Measurements from ENCODE around the gene SATL1.

Gene SATL1

DNA sequence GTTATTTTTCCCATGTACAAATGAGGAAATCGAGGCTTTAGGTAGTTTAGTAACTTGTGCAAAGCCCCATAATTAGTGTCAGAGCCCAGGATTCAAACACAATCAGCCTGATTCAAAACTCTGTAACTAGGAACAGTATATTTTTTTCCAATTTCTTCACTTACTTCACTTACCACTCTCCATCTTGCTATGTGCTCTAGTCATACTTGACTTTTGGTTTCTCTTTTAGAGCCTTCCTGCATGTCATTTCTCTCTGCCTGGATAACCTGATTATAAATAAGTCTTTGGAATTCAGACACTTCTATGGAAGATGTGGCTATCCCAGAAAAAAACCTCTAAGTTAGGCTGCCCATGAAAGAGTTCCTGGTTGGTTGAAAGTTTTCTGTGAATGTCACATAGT is 22.2 kb downstream of the SATL1 start:
- TF ChIP-seq, protein P1, sequence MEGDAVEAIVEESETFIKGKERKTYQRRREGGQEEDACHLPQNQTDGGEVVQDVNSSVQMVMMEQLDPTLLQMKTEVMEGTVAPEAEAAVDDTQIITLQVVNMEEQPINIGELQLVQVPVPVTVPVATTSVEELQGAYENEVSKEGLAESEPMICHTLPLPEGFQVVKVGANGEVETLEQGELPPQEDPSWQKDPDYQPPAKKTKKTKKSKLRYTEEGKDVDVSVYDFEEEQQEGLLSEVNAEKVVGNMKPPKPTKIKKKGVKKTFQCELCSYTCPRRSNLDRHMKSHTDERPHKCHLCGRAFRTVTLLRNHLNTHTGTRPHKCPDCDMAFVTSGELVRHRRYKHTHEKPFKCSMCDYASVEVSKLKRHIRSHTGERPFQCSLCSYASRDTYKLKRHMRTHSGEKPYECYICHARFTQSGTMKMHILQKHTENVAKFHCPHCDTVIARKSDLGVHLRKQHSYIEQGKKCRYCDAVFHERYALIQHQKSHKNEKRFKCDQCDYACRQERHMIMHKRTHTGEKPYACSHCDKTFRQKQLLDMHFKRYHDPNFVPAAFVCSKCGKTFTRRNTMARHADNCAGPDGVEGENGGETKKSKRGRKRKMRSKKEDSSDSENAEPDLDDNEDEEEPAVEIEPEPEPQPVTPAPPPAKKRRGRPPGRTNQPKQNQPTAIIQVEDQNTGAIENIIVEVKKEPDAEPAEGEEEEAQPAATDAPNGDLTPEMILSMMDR (IDR thresholded peaks at IDR 0.05; ENCODE audit: insufficient read depth, missing control alignments) = no peak
- DNase-seq (ENCODE audit: insufficient read length, low spot score) = no peak
- FAIRE-seq = no peak

DNA sequence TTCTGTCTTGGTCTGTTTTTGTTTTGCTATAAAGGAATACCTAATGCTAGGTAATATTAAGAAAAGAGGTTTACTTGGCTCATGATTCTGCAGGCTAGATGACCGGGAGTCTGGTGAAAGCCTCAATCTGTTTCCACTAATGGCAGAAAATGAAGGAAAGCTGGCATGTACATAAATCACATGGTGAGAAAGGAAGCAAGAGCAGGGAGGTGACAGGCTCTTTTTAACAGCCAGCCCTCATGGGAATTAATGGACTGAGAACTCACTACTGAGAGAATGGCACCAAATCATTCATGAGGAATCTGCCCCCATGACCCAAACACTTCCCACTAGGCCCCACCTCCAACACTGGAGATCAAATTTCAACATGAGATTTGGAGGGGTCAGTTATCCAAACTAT is 27.6 kb downstream of the SATL1 start:
- FAIRE-seq (no peak), DNase-seq (ENCODE audit: insufficient read length, low spot score) (no peak)
- TF ChIP-seq, protein P1 (IDR thresholded peaks at IDR 0.05; ENCODE audit: insufficient read depth, missing control alignments) = no peak

DNA sequence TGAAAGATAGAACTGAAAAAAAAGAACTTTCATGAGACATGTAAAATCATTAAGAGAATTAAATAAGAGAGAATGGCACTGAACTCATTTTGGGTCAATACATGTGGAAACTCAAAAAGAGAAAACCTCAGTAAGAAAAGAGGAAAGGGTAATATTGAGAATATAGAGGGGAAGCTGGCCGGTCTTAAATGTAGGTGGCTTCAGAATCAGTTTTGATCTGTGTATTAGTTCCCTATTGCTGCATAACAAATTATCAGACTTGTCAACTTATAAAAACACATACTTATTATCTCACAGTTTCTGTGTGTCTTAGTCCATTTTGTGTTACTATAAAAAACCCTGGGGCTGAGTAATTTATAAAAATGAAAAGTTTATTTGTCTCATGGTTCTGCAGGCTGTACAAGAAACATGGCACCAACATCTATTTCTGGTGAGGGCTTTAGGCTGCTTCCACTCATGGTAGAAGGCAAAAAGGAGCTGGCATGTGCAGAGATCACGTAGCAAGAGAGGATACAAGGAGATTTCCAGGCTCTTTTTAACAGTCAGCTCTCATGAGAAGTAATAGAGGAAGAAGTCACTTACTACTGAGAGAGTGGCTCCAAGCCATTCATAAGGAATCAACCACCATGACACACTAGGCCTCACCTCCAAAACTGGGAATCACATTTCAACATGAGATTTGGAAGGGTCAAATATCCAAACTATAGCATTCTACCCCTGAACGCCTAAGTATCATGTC is 29.6 kb downstream of the SATL1 start:
- DNase-seq (ENCODE audit: insufficient read length, low spot score) (no peak), FAIRE-seq (no peak)

DNA sequence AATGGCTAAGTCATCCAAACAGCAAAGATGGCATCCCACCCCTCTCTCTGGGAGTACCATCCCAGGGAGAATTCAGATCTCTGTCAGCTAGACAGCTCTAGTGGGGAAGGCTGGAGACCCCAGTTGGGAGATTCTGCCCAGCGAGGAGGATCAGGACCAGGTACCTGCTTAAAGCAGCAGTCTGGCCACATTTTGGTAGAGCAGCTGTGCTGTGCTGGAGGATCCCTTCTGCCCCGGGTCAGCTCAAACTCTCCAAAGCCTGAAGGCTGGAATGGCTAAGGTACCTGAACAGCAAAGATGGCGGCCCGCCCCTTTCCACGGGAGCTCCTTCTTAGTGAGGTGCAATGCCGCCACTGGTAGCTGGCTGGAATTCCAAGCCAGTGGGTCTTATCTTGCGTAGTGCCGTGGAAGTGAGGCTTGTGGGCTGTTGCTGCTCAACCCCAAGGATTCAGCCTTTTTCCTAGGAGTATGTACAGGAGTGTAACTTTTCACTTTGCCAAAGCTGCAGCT is 40.1 kb downstream of the SATL1 start:
- TF ChIP-seq, protein P1 (IDR thresholded peaks at IDR 0.05; ENCODE audit: insufficient read depth, missing control alignments) = no peak
- FAIRE-seq = no peak
- no peak for DNase-seq (ENCODE audit: insufficient read length, low spot score)

More for the DNA sequence above, 29.6 kb downstream of the SATL1 start:
- TF ChIP-seq, protein P1 (IDR thresholded peaks at IDR 0.05; ENCODE audit: insufficient read depth, missing control alignments) = no peak

DNA sequence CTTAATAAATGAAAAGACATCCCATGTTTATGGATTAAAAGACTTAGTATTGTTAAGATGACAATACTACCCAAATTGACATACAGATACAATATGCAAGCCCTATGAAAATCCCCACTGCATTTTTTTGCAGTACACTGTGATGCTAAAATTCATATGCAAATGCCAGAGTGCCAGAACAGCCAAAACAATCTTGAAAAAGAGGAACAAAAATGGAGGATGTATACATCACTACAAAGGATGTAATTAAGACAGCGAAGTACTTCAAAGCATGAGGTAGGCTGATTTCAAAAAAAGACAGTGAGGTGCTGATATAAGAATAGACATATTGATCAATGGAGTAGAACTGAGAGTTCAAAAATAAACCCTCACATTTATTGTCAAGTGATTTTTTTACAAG is 47.3 kb downstream of the SATL1 start:
- TF ChIP-seq, protein P1 (IDR thresholded peaks at IDR 0.05; ENCODE audit: insufficient read depth, missing control alignments) = no peak
- FAIRE-seq = no peak

DNA sequence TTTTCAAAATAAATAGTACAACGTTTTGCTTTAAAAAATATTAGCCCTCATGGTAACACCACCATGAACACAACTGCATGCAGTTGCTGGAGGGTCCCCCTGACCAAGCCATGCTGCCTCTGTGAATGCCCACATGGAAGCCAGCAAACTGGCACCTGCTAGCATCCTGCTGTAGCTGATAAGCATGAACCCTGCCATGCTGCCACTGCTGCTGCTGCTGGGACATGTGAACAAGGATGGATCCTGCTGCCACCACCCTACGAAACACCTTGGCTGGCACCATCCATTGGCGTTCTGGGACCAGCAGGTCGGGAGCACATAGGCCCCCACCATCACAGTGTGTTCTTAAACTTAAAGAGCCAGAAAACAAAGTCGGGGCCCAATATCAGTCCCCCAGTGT is 83.9 kb downstream of the SATL1 start:
- FAIRE-seq (no peak), DNase-seq (ENCODE audit: insufficient read length, low spot score) (no peak)
- TF ChIP-seq, protein P1 (IDR thresholded peaks at IDR 0.05; ENCODE audit: insufficient read depth, missing control alignments) = no peak

More for the DNA sequence above, 47.3 kb downstream of the SATL1 start:
- no peak for DNase-seq (ENCODE audit: insufficient read length, low spot score)

DNA sequence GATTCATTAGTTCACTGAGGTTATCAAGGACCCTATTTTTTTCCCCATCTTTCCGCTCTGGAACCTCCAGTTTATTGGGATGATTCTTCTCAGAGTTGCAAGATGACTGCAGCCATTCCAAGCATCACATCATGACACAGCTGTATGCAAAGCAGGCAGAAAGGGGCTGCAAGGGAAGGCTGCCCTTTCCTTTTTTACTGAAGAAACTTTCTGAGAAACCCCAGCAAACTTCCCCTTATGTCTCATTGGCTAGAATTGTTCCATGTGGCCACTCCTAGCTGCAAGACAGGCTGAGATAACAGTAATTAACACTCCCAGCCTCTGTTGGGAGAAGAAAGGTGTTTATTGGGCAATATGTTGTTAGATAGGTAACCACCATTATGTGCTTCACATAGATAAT is 102.6 kb downstream of the SATL1 start:
- FAIRE-seq (no peak), DNase-seq (ENCODE audit: insufficient read length, low spot score) (no peak)
- TF ChIP-seq, protein P1 (IDR thresholded peaks at IDR 0.05; ENCODE audit: insufficient read depth, missing control alignments) = no peak
